HG03469 (cell line): ENCODE measurements around the gene RPS6KA2.

ENCODE experiments used
- ATAC-seq: cut with Tn5 transposase; IDR thresholded peaks from one replicate; pipeline ENCODE4 v1.9.1; 2021; ENCODE audit warnings: mild to moderate bottlenecking, moderate library complexity, moderate number of reproducible peaks; ENCODE audit not compliant: unreplicated experiment

Gene RPS6KA2

GRCh38 chr6:166656230-166657151, 29.4 kb upstream of the RPS6KA2 start:
- ATAC-seq, result no peak

DNA sequence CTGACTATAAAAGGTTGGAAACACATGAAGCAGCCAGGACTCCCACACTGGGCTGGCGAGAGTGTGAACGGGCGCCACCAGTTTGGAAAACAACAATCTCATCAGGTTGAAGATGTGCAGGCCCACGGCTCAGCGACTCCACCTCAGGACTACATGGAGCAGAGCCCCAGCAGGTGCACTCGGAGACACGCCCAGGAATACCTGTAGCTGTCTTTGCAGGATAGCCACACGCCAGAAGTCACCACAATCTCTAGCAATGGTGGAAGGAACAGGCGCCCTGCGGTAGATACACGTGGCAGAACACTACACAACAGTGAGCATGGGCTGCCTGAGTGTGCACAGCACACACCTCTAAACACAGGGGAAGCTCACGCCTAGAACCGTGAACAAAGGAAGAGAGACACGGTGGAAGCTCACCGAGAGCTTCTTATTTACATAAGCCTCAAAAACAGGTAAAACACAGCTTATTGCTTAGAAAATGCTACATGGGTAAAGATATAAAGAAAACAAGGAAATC, 28.7 kb upstream of the RPS6KA2 start:
- ATAC-seq, result no peak

DNA sequence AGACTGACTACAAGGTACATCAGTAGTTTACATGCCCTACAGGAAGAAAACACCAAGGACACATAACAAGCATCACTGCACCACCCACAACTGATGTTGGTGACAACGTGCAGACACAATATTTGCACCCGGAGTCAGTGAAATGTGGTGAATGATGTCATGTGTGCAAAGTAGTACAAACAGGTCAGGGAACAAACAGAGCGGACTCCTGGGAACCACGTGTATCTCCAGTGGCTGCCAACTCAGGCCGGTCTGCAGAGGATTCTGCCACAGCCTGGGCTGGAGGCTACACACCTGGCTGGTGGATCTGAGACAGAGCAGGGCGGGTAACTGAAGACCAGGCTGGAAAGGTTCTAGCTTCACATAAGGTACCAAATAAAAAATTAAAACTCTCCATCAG, 28.2 kb upstream of the RPS6KA2 start:
- no peak for ATAC-seq

DNA sequence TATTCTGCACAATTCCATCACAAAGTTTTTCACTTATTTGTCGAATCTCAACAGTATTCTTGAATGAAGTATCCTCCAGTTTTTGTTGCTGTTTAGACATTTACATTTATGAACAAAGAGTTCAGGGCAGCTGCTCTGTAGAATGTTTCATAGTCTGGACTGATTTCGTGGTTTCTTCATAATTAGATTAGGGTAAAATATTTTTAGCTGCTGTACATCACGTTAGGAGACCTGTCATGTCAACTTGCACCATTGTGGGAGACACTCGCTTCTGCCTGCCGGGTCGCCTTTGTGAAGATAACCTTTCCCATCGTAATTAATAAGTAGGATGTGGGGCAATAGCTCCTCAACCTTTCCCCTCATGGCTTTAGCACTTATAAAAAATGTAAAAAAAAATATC, 27.5 kb upstream of the RPS6KA2 start:
- no peak for ATAC-seq

- no peak for ATAC-seq
These were observed 26.5 kb upstream of the RPS6KA2 start for GRCh38 chr6:166653639-166653941.

- ATAC-seq, result no peak
These were observed 24.1 kb upstream of the RPS6KA2 start for GRCh38 chr6:166650824-166651807.

- ATAC-seq, result no peak
These were observed 23.0 kb upstream of the RPS6KA2 start for GRCh38 chr6:166650047-166650446.

- ATAC-seq, result no peak
These were observed 21.8 kb upstream of the RPS6KA2 start for GRCh38 chr6:166648846-166649245.

GRCh38 chr6:166647896-166648295, 20.8 kb upstream of the RPS6KA2 start:
- ATAC-seq, result no peak

GRCh38 chr6:166646716-166647115, 19.7 kb upstream of the RPS6KA2 start:
- no peak for ATAC-seq

DNA sequence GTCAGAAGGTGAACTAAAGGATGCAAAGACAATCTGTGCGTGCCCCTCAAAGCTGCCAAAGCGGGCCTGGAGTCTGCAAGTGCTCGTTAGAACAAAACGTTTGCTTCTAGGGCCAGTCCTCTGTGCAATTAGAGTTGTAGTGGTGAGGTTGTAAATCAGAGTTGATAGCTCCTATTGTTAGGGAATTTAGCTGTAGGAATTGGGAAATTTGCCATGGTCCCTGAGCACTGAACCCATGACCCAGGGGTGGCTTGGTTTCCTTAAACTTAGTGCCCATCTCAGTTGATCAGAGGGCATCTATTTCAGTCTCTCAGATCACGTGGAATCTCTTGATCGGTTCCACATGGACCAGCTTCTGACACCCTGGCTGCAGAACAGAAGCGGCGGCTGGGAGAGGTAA, 18.8 kb upstream of the RPS6KA2 start:
- ATAC-seq, result no peak

DNA sequence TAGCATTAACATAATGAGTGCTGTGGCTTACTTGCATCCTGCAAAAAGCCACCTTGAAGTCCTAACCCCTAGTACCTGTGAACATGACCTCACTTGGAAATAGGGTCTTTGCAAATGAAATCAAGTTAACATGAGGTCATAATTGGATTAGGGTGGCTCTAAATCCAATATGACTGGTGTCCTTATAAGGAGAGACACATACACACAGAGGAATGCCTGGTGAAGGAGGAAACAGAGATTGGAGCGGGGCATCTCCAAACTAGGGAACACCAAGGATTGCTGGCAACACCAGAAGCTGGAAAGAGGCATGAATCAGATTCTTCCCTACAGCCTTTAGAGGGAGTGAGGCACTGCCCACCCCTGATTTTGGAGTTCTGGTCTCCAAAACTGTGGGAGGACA, 17.6 kb upstream of the RPS6KA2 start:
- no peak for ATAC-seq

- no peak for ATAC-seq
These were observed 17.0 kb upstream of the RPS6KA2 start for GRCh38 chr6:166643891-166644590.

DNA sequence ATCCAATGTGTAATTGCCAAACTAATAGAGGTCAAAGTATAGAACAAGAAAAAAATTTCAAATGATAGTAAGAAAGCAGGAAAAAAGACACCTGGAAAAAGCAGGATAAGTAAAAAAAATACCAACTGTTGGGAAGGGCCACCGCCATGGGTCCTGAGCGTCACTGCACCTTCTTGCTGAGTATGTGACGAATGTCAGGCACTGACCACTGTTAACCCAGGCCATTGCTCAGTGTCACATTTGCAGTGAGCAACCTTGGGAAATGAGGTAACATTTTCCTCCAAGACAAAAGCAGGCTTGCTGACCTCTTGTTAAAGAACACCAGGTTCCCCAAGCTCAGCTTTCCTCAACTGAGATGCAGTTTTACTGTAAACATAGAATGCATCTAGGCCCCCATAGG, 15.6 kb upstream of the RPS6KA2 start:
- ATAC-seq, result no peak

DNA sequence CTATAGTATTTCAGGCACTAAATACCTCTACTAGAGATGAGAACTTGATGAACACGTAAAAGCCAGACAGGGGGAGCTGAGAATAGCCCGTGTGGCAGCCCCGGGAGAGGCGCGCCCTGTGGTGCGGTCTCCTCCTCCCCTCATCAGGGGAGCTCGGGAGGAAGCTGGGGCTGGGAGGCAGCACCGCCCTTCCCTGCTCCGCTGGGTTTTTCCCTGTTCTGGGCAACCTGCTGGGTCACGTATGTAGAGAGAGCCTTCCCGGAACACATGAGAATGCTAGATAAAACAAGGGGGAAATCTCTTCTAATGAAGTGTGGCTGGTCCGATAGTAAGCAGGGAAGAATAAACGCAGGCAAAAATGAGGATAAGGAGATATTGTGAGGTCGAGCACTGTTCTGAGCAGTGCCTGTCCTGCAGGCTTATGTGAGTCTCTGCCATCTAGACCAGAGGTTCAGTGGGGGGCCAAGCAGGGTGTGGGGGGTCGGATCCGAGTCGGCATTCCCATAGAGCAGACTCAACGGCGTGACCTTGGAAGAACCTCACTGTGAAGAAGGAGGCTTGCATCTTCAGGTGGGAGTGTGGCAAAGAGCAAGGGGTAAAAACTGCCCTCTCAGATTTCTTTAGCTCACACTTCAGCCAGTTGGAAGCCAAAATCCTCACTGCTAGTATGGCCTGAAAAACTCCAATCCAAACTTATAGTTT, 13.4 kb upstream of the RPS6KA2 start:
- ATAC-seq, result no peak

DNA sequence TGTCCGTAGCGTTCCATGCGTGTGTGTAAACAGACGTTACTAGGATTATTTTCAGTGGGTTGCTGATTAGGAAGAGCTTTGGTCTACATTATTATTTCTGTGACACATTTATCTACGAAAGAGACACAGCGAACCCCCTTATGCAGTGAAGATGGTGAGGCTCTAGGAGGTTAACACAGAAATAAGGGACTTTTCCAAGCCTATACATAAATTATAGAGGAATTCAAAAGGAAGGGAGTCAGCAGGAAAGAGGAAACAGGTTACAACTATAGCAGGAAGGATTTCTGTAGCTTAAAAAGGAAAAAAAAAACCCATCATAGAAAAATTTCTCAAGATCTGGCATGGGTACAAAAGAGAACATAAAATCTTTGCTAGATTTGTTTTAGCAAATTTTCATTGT, 12.9 kb upstream of the RPS6KA2 start:
- ATAC-seq, result no peak

DNA sequence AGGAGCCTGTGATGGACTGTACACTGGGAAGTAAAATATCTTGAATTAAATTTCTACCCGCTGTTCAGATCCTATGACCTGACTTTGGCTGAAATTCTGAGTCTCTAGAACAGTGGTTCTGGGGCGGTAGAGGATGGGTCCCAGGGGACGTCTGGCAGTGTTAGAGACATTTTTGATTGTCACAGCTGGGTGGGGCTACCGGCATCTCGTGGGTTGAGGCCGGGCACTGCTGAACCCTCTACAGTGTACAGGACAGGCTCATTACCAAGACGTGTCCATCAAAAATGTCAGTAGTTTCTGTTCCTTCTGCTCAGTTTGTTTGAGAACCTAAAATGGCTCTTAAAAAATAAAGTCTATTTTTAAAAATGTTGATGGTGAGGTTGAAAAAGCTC, 11.5 kb upstream of the RPS6KA2 start:
- no peak for ATAC-seq

- no peak for ATAC-seq
These were observed 10.9 kb upstream of the RPS6KA2 start for GRCh38 chr6:166637812-166638572.

- no peak for ATAC-seq
These were observed 9.9 kb upstream of the RPS6KA2 start for GRCh38 chr6:166636934-166637333.
